Right renal cortex interstitium (tissue), 3 donors: ENCODE results near the gene AIF1L. TPM values are rescaled to one million over a fixed set of nuclear protein-coding genes. Genes with fewer than 3 reads are reported as not detected.

Experiments
- DNase-seq, 3 donors: peaks; one replicate each; pipeline ENCODE4 v3.0.0-alpha.2; 2013; ENCODE audit warnings: low read depth in 3 of 3, low spot score in 2 of 3
- polyA plus RNA-seq, 3 donors: library from polyadenylated mRNA; unstranded; fragments of 120-200 nt; gene quantifications; one replicate each; pipeline ENCODE4 v1.2.1, GENCODE V29; 2013; ENCODE audit not compliant: insufficient read length in 3 of 3

The AIF1L gene
- 100 to 1,000 TPM; 355 to 428 (median 401) TPM for polyA plus RNA-seq

- DNase-seq = peak in 1 of 3 donors; percentile 58
These were observed at the start of gene AIF1L for GRCh38 chr9:131096269-131097125. AIF1L (plus strand) TSS chr9:131096531; CDS start chr9:131096630, 99 bp downstream.

GRCh38 chr9:131046581-131047202, 49.6 kb upstream of the AIF1L start:
- DNase-seq = peak in 2 of 3 donors; percentile 60 to 62

- DNase-seq = no peak
These were observed 48.0 kb upstream of the AIF1L start for GRCh38 chr9:131048332-131048731.

- DNase-seq = no peak
These were observed 47.5 kb upstream of the AIF1L start for GRCh38 chr9:131048820-131049219.

GRCh38 chr9:131049829-131050715, 46.3 kb upstream of the AIF1L start:
- DNase-seq = no peak

GRCh38 chr9:131050831-131051230, 45.5 kb upstream of the AIF1L start:
- no peak for DNase-seq

- no peak for DNase-seq
These were observed 44.5 kb upstream of the AIF1L start for GRCh38 chr9:131051592-131052517.

- DNase-seq = no peak
These were observed 42.4 kb upstream of the AIF1L start for GRCh38 chr9:131053896-131054295.

- no peak for DNase-seq
These were observed 39.4 kb upstream of the AIF1L start for GRCh38 chr9:131056781-131057506.

GRCh38 chr9:131060900-131061630, 35.3 kb upstream of the AIF1L start:
- DNase-seq = no peak

GRCh38 chr9:131062969-131063368, 33.4 kb upstream of the AIF1L start:
- no peak for DNase-seq

- no peak for DNase-seq
These were observed 30.7 kb upstream of the AIF1L start for GRCh38 chr9:131065599-131065998.

GRCh38 chr9:131067625-131068024, 28.7 kb upstream of the AIF1L start:
- DNase-seq = no peak

- DNase-seq = no peak
These were observed 28.1 kb upstream of the AIF1L start for GRCh38 chr9:131068076-131068816.

- DNase-seq = no peak
These were observed 26.6 kb upstream of the AIF1L start for GRCh38 chr9:131069699-131070098.

GRCh38 chr9:131072107-131072870, 24.0 kb upstream of the AIF1L start:
- DNase-seq = no peak

- DNase-seq = no peak
These were observed 23.5 kb upstream of the AIF1L start for GRCh38 chr9:131072871-131073237.
